ENCODE data around the gene PGBD2. TPM values are rescaled to one million over a fixed set of nuclear protein-coding genes. Genes with fewer than 3 reads are reported as not detected.

Gene PGBD2
- total RNA-seq, 1 experiment from 2014 or later: 6.5 TPM

GRCh38 chr1:248884632-248885295, 21.3 kb upstream of the PGBD2 start:
- Mint-ChIP-seq H3K27ac (no peak overlapping the region), H3K27me3 (ENCODE audit: low read depth) (no peaks in the 10 kb centered on the region; the same call in 1 of the 2 replicates), H3K4me1 (peaks cover 30% of the 10 kb centered on the region), H3K9me3 (no peaks in the 10 kb centered on the region), H3K36me3 (no peaks in the 10 kb centered on the region), H3K4me3 (no peak overlapping the region)
- ChIA-PET POLR2A (interaction anchor here (1.0 kb wide), 1 partner anchor 58 kb away, joined by 4 read pairs; no protein-coding TSS in a partner anchor), CTCF (interaction anchor here (0.9 to 1.5 kb wide), 6 partner anchors 10 to 73 kb away, joined by 3 to 4 read pairs (median 4); no protein-coding TSS in a partner anchor)
- TF ChIP-seq SMAD3 (CRISPR knock-in tag; IDR thresholded peaks at IDR 0.05; ENCODE audit: borderline replicate concordance): no peak
- TF ChIP-seq NFYB (CRISPR knock-in tag; conservative IDR thresholded peaks at IDR 0.05; ENCODE audit: low read depth): no peak
- TF ChIP-seq AR (CRISPR knock-in tag; IDR thresholded peaks at IDR 0.05): no peak
- no peak for TF ChIP-seq ZNF263 (CRISPR knock-in tag; IDR thresholded peaks at IDR 0.05; ENCODE audit: low read depth)
- no peak for TF ChIP-seq SP1 (CRISPR knock-in tag; conservative IDR thresholded peaks at IDR 0.05)
- no peak for TF ChIP-seq SOX15 (CRISPR knock-in tag; IDR thresholded peaks at IDR 0.05)
- no peak for TF ChIP-seq NR3C1 (CRISPR knock-in tag; conservative IDR thresholded peaks at IDR 0.05; ENCODE audit: low read depth)
- TF ChIP-seq TEAD4 (CRISPR knock-in tag; IDR thresholded peaks at IDR 0.05): no peak
- no peak for TF ChIP-seq FOXP1 (CRISPR knock-in tag; IDR thresholded peaks at IDR 0.05; ENCODE audit: borderline replicate concordance)
- TF ChIP-seq, protein P1, sequence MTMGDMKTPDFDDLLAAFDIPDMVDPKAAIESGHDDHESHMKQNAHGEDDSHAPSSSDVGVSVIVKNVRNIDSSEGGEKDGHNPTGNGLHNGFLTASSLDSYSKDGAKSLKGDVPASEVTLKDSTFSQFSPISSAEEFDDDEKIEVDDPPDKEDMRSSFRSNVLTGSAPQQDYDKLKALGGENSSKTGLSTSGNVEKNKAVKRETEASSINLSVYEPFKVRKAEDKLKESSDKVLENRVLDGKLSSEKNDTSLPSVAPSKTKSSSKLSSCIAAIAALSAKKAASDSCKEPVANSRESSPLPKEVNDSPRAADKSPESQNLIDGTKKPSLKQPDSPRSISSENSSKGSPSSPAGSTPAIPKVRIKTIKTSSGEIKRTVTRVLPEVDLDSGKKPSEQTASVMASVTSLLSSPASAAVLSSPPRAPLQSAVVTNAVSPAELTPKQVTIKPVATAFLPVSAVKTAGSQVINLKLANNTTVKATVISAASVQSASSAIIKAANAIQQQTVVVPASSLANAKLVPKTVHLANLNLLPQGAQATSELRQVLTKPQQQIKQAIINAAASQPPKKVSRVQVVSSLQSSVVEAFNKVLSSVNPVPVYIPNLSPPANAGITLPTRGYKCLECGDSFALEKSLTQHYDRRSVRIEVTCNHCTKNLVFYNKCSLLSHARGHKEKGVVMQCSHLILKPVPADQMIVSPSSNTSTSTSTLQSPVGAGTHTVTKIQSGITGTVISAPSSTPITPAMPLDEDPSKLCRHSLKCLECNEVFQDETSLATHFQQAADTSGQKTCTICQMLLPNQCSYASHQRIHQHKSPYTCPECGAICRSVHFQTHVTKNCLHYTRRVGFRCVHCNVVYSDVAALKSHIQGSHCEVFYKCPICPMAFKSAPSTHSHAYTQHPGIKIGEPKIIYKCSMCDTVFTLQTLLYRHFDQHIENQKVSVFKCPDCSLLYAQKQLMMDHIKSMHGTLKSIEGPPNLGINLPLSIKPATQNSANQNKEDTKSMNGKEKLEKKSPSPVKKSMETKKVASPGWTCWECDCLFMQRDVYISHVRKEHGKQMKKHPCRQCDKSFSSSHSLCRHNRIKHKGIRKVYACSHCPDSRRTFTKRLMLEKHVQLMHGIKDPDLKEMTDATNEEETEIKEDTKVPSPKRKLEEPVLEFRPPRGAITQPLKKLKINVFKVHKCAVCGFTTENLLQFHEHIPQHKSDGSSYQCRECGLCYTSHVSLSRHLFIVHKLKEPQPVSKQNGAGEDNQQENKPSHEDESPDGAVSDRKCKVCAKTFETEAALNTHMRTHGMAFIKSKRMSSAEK (CRISPR knock-in tag; IDR thresholded peaks at IDR 0.05; ENCODE audit: borderline replicate concordance): no peak
- TF ChIP-seq OVOL2 (CRISPR knock-in tag; IDR thresholded peaks at IDR 0.05; ENCODE audit: borderline replicate concordance): no peak
- TF ChIP-seq TEAD1 (CRISPR knock-in tag; IDR thresholded peaks at IDR 0.05): no peak
- TF ChIP-seq, protein P2, sequence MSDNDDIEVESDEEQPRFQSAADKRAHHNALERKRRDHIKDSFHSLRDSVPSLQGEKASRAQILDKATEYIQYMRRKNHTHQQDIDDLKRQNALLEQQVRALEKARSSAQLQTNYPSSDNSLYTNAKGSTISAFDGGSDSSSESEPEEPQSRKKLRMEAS (CRISPR knock-in tag; IDR thresholded peaks at IDR 0.05): no peak
- no peak for TF ChIP-seq NFATC4 (CRISPR knock-in tag; IDR thresholded peaks at IDR 0.05)
- no peak for TF ChIP-seq ZNF512 (CRISPR knock-in tag; IDR thresholded peaks at IDR 0.05; ENCODE audit: borderline replicate concordance)
- TF ChIP-seq EMX1 (CRISPR knock-in tag; IDR thresholded peaks at IDR 0.05): no peak
- no peak for TF ChIP-seq CREB1 (CRISPR knock-in tag; IDR thresholded peaks at IDR 0.05)
- DNase-seq (ENCODE audit: low spot score): no peak
- peak; percentile 27 for ATAC-seq
